Daoy (cell line): Measurements from ENCODE around the gene DSCAM. TPM values are rescaled to one million over a fixed set of nuclear protein-coding genes. Genes with fewer than 3 reads are reported as not detected.
"Not testable (repeated sequence)": the region's sequence is repeated elsewhere in the genome, so short reads cannot be mapped to it uniquely, and the experiment has no call there.

ENCODE experiments used
- DNase-seq: peaks from one replicate; pipeline ENCODE4 v3.0.0-alpha.2; 2015; ENCODE audit warnings: low read depth
- total RNA-seq: library from RNA; depleted of rRNA; stranded (reverse); fragments of >200 nt; shearing (Covaris generic); gene quantifications from 2 replicates; pipeline ENCODE4 v1.2.3, GENCODE V29; 2014; rRNA removed

DSCAM gene, protein sequence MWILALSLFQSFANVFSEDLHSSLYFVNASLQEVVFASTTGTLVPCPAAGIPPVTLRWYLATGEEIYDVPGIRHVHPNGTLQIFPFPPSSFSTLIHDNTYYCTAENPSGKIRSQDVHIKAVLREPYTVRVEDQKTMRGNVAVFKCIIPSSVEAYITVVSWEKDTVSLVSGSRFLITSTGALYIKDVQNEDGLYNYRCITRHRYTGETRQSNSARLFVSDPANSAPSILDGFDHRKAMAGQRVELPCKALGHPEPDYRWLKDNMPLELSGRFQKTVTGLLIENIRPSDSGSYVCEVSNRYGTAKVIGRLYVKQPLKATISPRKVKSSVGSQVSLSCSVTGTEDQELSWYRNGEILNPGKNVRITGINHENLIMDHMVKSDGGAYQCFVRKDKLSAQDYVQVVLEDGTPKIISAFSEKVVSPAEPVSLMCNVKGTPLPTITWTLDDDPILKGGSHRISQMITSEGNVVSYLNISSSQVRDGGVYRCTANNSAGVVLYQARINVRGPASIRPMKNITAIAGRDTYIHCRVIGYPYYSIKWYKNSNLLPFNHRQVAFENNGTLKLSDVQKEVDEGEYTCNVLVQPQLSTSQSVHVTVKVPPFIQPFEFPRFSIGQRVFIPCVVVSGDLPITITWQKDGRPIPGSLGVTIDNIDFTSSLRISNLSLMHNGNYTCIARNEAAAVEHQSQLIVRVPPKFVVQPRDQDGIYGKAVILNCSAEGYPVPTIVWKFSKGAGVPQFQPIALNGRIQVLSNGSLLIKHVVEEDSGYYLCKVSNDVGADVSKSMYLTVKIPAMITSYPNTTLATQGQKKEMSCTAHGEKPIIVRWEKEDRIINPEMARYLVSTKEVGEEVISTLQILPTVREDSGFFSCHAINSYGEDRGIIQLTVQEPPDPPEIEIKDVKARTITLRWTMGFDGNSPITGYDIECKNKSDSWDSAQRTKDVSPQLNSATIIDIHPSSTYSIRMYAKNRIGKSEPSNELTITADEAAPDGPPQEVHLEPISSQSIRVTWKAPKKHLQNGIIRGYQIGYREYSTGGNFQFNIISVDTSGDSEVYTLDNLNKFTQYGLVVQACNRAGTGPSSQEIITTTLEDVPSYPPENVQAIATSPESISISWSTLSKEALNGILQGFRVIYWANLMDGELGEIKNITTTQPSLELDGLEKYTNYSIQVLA (N-terminal part only)
- 0.63 and 1.4 TPM in 2 replicates for total RNA-seq

DNA sequence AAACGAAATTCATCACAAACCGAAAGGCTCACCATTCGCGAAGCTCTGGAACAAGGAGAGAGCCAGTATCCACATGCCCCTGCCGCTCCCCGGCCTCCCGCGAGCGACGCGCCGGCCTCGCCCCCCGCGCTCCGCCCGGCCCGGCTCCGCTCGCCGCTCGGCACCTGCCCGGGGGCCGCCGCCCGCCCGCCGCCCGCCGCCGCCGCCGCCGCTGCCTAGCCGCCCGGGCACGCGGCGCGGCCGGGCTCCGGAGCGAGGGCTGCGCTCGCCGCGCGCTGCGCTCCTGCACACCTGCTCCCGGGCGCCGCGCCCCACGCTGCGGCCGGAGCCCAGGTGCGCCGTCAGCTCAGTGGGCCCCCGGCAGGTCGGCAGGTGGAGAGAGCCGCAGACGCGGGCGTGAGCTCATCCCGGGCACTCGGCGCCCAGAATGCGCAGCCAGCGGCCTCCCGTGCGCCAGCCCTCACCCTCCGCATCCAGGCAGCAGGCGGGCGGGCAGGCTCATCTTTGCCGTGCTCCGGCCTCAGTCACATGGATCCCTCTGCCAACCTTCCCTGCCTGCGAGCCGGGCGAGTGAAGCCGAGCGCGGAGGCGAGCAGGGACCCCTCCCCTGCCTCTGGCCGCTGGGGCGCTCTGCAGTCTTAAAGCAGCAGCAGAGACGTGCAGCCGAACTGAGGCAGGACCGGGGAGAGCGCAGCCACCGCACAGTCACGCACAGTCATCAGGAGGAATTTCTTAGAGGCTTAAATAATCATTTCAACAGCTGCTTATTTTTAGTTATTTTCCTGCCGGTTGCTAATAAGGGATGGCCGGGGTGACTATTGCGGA lies at the start of gene DSCAM:
Gene DSCAM (minus strand): TSS at position 572 of the 825 bp plus-strand sequence. CDS start 497 bp downstream, at position 75.
- no peak for DNase-seq

DNA sequence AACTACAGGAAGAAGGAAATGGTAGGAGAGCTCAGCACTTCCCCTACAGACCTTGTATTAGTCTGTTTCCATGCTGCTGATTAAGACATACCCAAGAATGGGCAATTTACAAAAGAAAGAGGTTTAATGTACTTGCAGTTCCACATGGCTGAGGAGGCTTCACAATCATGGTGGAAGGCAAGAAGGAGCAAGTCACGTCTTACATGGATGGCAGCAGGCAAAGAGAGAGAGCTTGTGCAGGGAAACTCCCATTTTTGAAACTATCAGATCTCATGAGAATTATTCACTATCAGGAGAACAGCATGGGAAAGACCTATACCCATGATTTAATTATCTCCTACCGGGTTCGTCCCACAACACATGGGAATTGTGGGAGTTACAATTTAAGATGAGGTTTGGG lies 48.7 kb upstream of the DSCAM start:
- DNase-seq = not testable (repeated sequence)

DNA sequence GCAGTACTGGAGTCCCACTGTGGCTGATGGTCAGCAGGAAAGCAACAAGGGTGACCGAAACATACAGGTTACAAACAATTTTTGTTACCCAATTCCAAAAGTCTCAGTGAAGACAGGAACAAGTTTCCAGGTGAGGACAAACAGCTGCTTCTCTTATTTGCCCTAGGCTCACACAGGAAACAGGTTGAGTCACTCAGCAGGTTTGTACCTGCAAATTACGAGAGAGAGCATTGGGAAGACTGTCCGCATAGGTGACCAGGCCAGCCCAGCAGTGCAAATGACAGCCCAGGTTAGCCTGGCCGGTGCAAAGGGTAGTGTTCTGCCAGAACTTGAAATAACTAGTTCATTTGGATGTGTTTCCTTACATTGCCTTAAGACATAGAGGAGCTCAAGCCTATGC lies 40.0 kb upstream of the DSCAM start:
- DNase-seq = no peak

DNA sequence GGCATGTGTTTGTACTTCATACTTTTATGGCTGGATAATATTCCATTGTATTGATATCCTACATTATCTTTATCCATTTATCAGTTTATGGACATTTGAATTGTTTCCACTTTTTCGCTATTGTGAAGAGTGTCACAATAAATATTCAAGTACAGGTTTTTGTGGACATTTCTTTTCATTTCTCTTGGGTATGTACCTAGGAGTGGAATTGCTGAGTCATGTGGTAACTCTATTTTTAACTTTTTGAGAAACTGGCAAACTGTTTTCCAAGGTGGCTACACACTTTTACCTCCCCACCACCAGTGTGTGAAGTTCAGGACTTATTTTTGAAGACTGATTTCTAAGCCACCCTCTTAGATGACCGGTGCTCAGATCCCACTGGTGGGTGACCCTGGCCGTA lies 39.0 kb upstream of the DSCAM start:
- DNase-seq = no peak

DNA sequence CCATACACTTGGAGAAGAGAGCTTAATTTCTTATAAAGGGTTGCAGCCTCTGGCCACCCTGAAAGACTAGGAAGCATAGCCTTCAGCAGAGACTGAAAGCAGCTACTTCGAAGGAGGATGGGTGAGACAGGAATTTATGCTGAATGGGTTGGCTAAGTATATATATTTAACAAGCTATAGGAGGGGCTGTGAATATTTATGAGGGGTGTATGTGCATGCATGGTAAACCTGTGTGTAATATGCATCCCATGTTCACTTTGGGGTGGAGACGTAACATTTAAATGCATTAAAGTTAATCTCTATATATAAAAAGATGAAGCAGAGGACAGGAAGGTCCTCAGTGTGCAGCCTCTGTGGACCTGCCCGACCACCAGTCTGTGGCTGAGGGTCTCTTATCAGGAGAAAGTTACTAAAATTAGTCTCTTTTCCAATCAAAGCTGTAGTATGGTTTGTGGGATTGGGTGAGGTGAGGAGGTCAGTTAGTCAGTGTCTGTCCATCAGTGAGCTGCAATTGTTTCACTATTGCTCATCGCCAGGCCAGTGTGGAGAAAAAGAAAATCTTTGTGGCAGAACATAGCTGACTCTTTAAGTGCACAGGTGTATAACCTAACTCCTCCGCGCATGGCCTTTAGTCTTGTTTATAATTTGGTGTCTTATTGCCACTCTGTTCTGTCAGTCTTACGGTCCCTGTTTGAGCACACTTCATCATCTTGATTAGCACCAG lies 35.4 kb upstream of the DSCAM start:
- DNase-seq = peak; percentile 12

DNA sequence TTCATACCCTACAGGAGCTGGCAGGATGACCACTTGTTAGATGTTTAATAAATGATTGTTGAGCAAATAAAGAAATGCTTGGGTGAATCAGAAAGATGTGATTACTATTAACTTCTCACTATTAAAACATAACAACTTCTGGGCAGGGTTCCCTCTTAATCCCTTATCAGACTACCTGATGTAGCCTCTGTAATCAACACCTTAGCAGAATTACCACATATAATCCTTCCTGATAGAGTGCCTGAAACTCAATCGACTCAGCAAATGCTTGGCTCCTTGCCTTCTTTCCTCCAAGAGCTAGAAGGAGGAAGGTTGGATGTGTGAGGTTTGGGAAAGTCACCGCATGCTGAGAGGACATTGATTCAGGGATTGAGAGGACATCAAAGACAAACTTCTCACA lies 34.8 kb upstream of the DSCAM start:
- DNase-seq = no peak

DNA sequence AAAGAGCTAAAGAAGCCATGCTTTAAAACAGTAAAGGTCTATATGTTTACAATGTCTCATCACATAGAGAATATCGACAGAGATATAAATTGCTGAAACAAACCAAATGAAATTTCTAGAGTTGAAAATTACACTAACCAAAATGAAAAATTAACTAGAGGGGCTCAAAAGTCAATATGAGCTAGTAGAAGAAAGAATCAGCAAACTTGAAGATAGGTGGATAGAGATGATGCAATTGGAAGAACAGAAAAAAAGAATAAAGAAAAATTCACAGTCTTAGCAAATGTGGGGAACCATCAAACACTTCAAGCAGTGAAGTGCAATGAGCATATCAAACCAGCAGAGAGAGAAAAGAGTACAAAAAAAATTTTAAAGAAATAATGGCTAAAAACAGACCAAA lies 24.1 kb upstream of the DSCAM start:
- no peak for DNase-seq

DNA sequence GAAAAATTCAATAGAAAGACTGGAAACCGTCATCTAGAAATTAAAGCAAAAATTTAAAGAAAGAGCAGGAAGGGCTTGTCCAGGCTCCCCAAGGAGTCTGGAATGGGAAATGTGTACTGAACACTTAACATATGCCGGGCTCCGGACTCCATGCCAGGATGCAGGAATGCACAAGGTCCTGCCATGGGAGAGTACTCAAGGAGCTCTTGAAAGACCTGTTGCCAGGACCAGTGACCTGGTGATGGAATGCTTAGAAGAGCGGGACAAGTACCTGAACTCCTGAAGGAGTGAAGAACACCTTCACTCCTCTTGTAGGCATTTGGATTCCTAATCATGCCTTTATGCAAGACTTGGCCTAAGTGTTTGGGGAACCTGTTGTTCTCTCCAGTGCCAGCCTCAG lies 16.9 kb upstream of the DSCAM start:
- DNase-seq = no peak

DNA sequence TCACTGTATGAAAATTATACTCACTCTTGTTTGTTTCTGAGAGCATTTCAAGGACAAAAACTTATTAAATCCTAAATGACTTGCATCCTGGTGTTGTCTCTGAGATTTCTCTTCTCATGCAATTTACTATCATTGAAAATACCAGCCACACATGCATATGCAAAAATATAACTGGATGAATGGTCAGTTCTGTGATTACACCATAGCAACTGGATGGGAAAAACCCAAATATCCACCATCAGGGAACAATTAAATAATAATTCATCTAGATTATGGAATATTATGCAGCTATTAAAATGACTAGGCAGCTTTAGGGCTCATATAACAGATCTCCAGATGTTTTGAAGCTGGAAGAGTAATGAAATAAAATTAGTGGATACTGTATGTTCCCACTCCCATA lies 11.6 kb upstream of the DSCAM start:
- DNase-seq = no peak

DNA sequence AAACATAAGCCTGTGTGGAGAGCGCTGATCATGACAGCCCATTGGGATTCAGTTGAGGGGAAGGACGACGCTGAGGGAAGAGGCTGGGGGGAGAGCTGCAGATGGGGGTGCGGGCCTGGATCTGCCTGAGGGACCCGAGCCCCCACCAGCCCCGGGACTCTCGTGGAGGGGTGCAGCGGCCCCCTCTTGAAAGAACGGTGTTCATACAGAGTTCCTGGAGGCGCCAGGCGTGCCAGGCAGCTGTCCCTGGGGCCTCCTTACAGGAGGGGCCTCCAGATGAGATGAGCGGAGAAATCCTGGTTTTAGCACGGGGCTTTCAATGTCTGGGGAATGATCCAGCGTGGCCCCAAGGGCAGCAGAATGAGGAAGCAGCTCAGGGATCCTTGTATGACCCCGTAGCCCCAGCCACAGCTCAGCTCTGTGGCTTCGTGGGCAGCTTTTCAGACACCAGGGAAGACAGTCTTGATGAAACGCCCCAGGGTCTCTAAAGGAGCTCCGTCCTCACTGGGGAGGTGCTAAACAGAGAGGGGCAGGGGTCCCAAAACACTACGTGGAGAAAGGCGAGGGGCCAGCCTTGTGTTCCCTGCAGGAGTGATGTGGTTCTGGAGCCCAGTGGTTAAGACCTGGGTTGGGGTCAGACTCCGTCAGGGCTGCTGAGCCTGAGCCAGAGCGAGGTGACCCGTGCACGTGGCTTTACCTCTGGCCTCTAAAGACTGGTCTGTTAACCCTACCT lies 7.2 kb upstream of the DSCAM start:
- DNase-seq = no peak

DNA sequence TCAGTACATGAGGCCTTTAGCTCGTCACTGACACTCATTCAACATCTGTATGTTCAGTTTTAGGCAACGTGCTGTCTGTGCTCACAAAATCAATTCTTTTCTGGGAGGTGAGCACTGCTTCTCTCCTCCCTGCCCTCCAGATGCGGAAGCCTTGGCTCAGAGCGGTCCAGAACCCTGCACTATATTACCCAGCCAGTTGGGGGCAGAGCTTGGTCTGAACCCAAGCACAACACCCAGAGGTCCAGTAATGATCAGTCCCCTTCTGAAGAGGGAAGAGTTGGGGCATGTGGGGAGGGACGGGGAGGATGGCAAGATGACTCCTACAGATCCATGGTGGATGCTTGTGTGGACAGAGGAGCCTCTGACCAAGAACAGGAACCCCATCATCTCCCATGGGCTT lies 5.6 kb upstream of the DSCAM start:
- no peak for DNase-seq

DNA sequence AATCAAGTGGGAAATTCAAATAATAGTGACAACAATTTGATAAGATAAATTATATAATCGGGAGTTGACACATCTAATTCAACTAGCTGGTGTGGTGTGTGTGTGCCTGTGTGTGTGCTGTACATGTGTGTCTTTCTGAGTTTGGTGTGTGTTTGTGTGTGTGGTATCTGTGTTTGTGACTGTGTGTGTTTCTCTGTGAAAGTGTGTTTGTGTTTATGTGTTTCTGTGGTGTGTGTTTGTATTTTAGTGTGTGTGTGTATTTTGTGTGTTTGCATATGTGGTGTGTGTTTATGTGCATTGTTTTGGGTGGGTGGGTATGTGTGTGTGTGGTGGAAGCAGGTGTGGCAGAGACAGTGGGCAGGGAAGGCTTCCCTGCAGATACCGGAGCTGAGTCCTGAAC lies 4.8 kb upstream of the DSCAM start:
- no peak for DNase-seq

DNA sequence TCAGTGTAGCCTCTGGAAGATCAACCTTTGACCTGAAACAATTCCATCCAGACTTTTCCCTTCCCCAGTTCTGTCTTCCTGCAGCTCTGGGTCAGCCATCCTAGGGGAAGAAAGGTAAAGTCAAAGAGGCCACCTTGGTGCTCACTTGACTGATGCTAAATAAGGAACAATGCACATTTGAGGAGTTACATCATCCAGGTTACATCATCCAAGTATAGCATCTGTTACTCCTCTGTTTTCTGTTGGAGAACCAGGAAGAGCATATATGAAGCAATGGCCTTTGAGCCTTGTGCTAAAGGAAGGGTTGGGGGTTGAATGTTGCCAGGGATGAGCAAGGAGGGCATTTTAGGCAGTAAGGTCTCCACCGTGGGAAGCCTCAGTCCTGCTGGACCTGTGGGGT lies 3.1 kb upstream of the DSCAM start:
- no peak for DNase-seq

DNA sequence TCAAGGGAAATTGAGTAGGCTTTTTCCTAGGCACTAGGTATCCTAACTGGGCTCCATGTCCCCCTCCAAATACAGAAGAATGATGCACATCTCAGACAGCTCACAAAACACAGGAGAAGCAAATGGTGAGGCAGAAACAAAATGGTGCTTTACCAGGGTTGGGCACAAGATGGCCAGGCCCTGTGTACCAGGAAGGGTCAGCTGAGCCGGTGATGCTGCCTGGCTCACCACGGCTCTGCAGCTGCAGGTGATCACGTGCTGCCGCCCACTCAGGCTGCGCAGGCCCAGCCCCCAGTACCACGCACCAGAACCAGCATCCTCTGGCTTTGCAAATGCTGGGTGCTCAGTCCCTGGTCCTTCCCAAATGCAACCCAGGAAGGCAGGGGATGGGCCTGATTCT lies 993 bp upstream of the DSCAM start:
- DNase-seq = no peak

DNA sequence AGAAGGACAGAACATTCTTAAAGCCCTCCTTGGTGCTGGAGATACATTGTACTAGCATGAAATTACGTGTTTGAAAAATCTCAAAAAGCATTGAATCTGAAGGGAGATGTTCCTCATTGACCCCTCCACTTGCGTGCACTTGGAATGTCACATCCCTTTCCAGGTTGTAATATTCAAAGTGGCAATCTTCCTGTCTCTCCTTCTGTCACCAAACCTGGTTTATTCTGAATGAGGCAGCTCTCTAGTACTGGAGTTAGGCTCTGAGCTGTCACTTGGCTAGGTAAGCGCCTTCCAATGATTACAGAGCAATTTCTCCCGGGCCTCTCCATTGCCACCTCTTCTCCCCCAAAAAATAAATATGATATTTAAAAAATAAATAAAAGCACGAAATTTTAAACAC lies 855 bp downstream of the DSCAM start:
- no peak for DNase-seq

DNA sequence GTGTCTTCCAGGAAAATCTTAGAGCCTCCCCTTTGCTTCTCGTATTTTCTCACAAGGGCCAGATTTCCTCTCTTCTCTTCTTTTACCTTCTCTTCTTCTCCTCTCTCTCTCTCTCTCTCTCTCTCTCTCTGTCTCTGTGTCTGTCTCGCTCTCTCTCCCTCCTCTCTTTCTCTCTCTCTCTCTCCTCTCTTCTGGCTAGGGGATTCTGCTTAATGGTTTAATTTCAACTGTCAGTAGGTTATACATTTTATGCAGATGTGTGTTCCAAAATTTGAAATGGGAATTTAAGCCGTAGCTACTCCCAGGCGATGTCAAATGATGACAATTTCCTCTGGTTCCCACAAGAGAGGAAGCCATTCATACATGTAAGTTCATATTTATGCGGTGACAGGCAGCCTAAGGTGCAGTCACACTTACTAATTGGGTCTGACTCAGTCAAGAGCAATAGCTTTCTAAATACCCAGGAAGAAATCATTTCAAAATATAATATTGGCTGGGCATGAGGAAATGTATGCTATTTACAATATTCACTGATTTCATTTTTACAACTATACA lies 1.4 kb downstream of the DSCAM start:
- DNase-seq = peak; percentile 68

DNA sequence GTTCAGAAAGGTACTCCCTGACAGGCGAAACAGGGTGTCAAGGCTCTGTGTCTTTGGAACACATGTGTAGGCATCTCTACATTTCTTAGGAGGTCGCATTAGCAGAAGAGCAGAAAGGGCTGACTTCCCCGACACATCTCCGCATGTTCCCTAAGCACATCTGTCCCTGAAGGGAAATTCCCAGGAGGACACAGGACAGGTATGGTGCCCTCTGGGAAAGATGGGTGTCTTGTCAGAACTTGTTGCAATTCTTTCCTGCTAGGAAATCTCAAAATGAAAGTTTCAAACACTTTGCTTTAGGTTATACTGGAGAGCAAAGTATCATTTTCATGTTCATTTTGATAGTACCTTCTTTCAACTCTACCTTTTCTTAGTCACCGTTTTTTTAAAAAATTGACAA lies 2.0 kb downstream of the DSCAM start:
- no peak for DNase-seq

DNA sequence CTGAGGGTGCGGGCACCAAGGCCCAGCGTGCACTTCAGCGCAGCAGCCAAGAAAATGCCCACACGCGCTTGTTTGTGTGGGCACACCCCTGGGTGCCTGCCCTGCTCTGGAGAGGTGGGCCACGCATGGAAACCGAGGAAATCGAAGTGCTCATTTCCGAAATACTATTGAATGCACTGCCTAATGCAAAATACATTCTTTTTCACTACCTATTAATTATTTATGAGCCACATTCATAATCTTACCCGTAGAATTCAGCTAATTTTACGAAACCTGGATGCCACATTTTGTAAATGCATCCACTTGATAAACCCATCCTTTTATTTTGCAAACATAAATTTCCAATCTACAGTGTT lies 4.8 kb downstream of the DSCAM start:
- no peak for DNase-seq

DNA sequence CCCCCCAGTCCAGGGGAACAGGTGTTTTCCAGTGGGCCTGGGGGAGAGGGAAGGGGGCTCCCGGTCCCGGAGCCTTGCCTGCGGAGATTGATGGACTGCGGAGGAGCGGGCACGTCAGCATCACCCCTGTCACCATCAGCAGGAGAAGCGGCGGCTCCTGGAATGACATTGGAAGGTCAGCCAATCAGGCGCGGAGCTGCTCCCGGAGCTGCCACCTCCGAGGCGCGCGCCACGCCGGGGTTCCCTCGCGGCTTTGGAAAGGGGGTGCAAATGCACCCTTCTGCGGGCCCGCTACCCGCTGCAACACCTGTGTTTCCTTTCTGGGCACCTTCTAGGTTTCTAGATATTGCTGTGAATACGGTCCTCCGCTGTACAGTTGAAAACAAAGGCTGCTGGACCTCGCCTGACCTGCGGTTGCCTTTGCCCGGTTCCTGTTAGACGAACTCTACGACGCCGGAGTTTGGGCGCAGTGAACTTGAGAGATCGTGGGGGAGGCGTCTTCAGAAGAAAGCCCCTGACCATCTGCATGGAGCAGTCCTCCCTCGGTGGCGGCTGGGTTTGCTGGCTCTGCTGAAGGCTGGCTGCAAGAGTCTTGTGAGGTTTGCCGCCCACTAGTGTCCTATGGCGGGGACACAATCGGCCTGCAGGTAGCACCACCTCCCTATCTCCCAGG lies 5.3 kb downstream of the DSCAM start:
- DNase-seq = peak; percentile 72
